Liver (tissue), 9 donors: ENCODE measurements around the gene SLC44A1. TPM values are rescaled to one million over a fixed set of nuclear protein-coding genes. Genes with fewer than 3 reads are reported as not detected.

ENCODE experiments used
- DNase-seq: peaks from one replicate; pipeline ENCODE4 v3.0.0-alpha.2; 2017; ENCODE audit warnings: low spot score
- H3K27ac ChIP-seq, 2 donors: one replicate each; pipeline ENCODE4 v1.7.0; 2013; ENCODE audit warnings: inconsistent platforms in 2 of 2, low read length in 2 of 2, control low read depth in 1 of 2, low read depth in 1 of 2, mild to moderate bottlenecking in 1 of 2
- H3K27me3 ChIP-seq, 4 donors: one replicate each; pipeline versions ENCODE4 v1.6.1 to v1.7.0; 2013; ENCODE audit warnings: low read length in 3 of 4, inconsistent platforms in 1 of 4, mild to moderate bottlenecking in 1 of 4, moderate library complexity in 1 of 4; ENCODE audit not compliant: control insufficient read depth in 4 of 4, insufficient read depth in 4 of 4
- H3K36me3 ChIP-seq, 4 donors: one replicate each; pipeline versions ENCODE4 v1.6.1 to v1.7.0; 2013; ENCODE audit warnings: low read length in 3 of 4, mild to moderate bottlenecking in 3 of 4, low read depth in 1 of 4, moderate library complexity in 1 of 4; ENCODE audit not compliant: control insufficient read depth in 4 of 4, insufficient read depth in 3 of 4
- H3K4me1 ChIP-seq, 4 donors: one replicate each; pipeline versions ENCODE4 v1.6.1 to v1.7.0; 2013; ENCODE audit warnings: low read length in 3 of 4, mild to moderate bottlenecking in 3 of 4, moderate library complexity in 1 of 4; ENCODE audit not compliant: control insufficient read depth in 4 of 4, insufficient read depth in 4 of 4
- H3K4me3 ChIP-seq, 3 donors: one replicate each; pipeline versions ENCODE4 v1.6.1 to v1.7.0; 2013; ENCODE audit warnings: low read length in 3 of 3, control low read depth in 1 of 3, low read depth in 1 of 3, mild to moderate bottlenecking in 1 of 3
- H3K9ac ChIP-seq, 2 donors: one replicate each; pipeline ENCODE4 v1.7.0; 2013; ENCODE audit warnings: low read length in 2 of 2, mild to moderate bottlenecking in 2 of 2, moderate library complexity in 2 of 2, control low read depth in 1 of 2, low read depth in 1 of 2
- H3K9me3 ChIP-seq, 4 donors: one replicate each; pipeline versions ENCODE4 v1.6.1 to v1.7.0; 2013; ENCODE audit warnings: low read length in 3 of 4; ENCODE audit not compliant: control insufficient read depth in 4 of 4
- EGR1 ChIP-seq, 2 donors: IDR thresholded peaks; 2 replicates each; pipeline ENCODE4 v1.6.1; 2016 to 2018; ENCODE audit warnings: antibody characterized with exemption in 2 of 2, low read depth in 2 of 2
- FOXA1 ChIP-seq: IDR thresholded peaks from 2 replicates; pipeline ENCODE4 v1.6.1; 2016; ENCODE audit warnings: antibody characterized with exemption
- FOXA2 ChIP-seq: IDR thresholded peaks from 2 replicates; pipeline ENCODE4 v1.6.1; 2016; ENCODE audit warnings: antibody characterized with exemption
- GABPA ChIP-seq, 2 donors: IDR thresholded peaks in 1 of 2; conservative IDR thresholded peaks in 1 of 2; 2 replicates each; pipeline ENCODE4 v1.6.1; 2016; ENCODE audit warnings: antibody characterized with exemption in 2 of 2, mild to moderate bottlenecking in 1 of 2, moderate library complexity in 1 of 2
- HNF4A ChIP-seq, 2 donors: conservative IDR thresholded peaks; 2 replicates each; pipeline ENCODE4 v1.6.1; 2016; ENCODE audit warnings: antibody characterized with exemption in 2 of 2, mild to moderate bottlenecking in 2 of 2
- HNF4G ChIP-seq: IDR thresholded peaks from 2 replicates; pipeline ENCODE4 v1.6.1; 2016; ENCODE audit warnings: antibody characterized with exemption
- JUND ChIP-seq, 2 donors: IDR thresholded peaks; 2 replicates each; pipeline ENCODE4 v1.6.1; 2016; ENCODE audit warnings: antibody characterized with exemption in 2 of 2
- NR2F2 ChIP-seq: IDR thresholded peaks from 2 replicates; pipeline ENCODE4 v1.6.1; 2016; ENCODE audit warnings: antibody characterized with exemption
- RAD21 ChIP-seq, 2 donors: IDR thresholded peaks; 2 replicates each; pipeline ENCODE4 v1.6.1; 2016; ENCODE audit warnings: antibody characterized with exemption in 2 of 2, mild to moderate bottlenecking in 2 of 2
- RXRA ChIP-seq, 2 donors: IDR thresholded peaks; 2 replicates each; pipeline ENCODE4 v1.6.1; 2017 to 2018; ENCODE audit warnings: antibody characterized with exemption in 2 of 2, mild to moderate bottlenecking in 1 of 2
- SP1 ChIP-seq: IDR thresholded peaks from 2 replicates; pipeline ENCODE4 v1.6.1; 2018; ENCODE audit warnings: antibody characterized with exemption, mild to moderate bottlenecking
- YY1 ChIP-seq: IDR thresholded peaks from 2 replicates; pipeline ENCODE4 v1.6.1; 2016; ENCODE audit warnings: antibody characterized with exemption, mild to moderate bottlenecking
- WGBS: extraction: QIAGEN DNeasy Blood & Tissue Kit; methylation state at CpG from one replicate; pipeline ENCODE4 v1.1.7; 2013; 5-methylcytosine and 5-hydroxymethylcytosine counted together
- polyA plus RNA-seq, 2 donors: library from polyadenylated mRNA; stranded (reverse) in 1 of 2; unstranded in 1 of 2; fragments of 200-250 nt in 1 of 2; fragments of >200 nt in 1 of 2; fragmentation: Nextera tagmentation in 1 of 2; extraction: Ambion mirVana in 1 of 2; gene quantifications; one replicate each; pipeline versions ENCODE4 v1.2.1 to v1.2.3, GENCODE V29; 2013 to 2015
- total RNA-seq, 2 donors: library from RNA; depleted of rRNA; stranded (reverse); fragments of >200 nt; gene quantifications; one replicate each; pipeline ENCODE4 v1.2.3, GENCODE V29; 2014
- TF ChIP-seq, protein P1 (sequence below): fragments of 150-350 bp; IDR thresholded peaks from 2 replicates; pipeline ENCODE4 v1.5.1; 2017; ENCODE audit warnings: improper control_type of control experiment, low read depth, low read length; ENCODE audit not compliant: missing input control
- TF ChIP-seq, protein P2 (sequence below): IDR thresholded peaks from 2 replicates; pipeline ENCODE4 v1.6.1; 2016; ENCODE audit warnings: antibody characterized with exemption
- TF ChIP-seq, protein P3 (sequence below): IDR thresholded peaks from 2 replicates; pipeline ENCODE4 v1.6.1; 2016; ENCODE audit warnings: antibody characterized with exemption
- TF ChIP-seq, protein P4 (sequence below): IDR thresholded peaks from 2 replicates; pipeline ENCODE4 v1.6.1; 2016; ENCODE audit warnings: antibody characterized with exemption, mild to moderate bottlenecking
- donor health status: healthy.
- donor health status: healthy.
- donor health status: healthy.
- donor health status: healthy.
- donor health status: healthy.

The SLC44A1 gene
- total and polyA plus RNA-seq, 4 donors, result 18.1 to 73.1 (median 53.1) TPM

DNA sequence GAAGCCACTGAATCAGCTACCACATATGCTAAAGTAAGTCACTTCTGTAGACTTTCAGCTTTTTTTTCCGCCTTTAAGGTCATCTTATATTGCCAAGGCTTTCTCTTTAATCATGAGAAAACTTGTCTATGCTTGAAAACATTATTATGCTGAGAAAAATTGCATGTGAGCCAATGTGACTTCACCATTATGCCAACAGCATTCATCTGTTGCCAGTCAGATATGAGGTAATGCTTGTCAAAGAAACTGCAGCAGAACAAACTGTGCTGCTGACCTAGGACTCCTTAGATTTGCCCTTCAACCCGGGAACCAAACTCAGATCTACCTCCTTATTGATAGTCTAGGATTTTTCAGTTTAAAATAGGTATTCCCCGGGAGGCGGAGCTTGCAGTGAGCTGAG lies 34.3 kb downstream of the SLC44A1 start:
- WGBS, result 78% methylated on average over 4 of the region's 4 CpGs
- Histone ChIP-seq H3K27me3 (no peaks in the 10 kb centered on the region), H3K27ac (peak overlapping the region; percentile 14 to 35), H3K4me3 (no peak overlapping the region), H3K9ac (no peak overlapping the region), H3K4me1 (peaks cover 7 to 9% (median 8%) of the 10 kb centered on the region in 4 donors), H3K36me3 (no peaks in the 10 kb centered on the region), H3K9me3 (no peaks in the 10 kb centered on the region)
- TF ChIP-seq SP1 (no peak), JUND (IDR thresholded peaks at IDR 0.05) (peak in 1 of 2 donors; percentile 24), RXRA (IDR thresholded peaks at IDR 0.05) (peak in 1 of 2 donors; percentile 17), RAD21 (IDR thresholded peaks at IDR 0.05) (peak in 1 of 2 donors; percentile 9), HNF4G (no peak), HNF4A (conservative IDR thresholded peaks at IDR 0.05) (peak; percentile 23 to 51)
- DNase-seq, result no peak

DNA sequence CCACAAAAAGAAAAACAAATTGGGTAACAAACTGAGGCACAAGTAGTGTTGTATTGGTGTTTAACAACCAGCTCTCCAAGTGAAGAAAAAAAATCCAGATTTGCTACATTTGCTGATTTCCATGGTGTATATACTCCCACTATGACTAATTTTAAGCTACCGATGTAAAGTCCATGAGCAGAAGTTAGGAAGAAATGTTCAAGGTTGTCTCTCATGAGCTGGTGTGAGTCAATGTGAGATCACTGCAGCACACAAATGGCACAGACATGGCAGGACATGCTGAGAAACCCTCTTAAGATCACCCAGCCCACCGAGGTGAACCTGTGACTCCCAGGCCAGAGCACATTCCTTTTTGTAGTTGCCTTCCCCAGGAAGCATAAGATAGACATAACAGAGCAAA lies 36.2 kb downstream of the SLC44A1 start:
- Histone ChIP-seq H3K36me3 (no peaks in the 10 kb centered on the region), H3K9me3 (no peaks in the 10 kb centered on the region), H3K27me3 (no peaks in the 10 kb centered on the region), H3K27ac (no peak overlapping the region), H3K9ac (no peak overlapping the region), H3K4me3 (no peak overlapping the region), H3K4me1 (peaks cover 7 to 10% (median 8%) of the 10 kb centered on the region in 4 donors)
- TF ChIP-seq FOXA1 (no peak), JUND (IDR thresholded peaks at IDR 0.05) (no peak), EGR1 (IDR thresholded peaks at IDR 0.05; ENCODE audit: low read depth in 2 of 2) (no peak), HNF4A (conservative IDR thresholded peaks at IDR 0.05) (no peak), FOXA2 (no peak), GABPA (IDR thresholded peaks at IDR 0.05 in 1 of 2, conservative IDR thresholded peaks at IDR 0.05 in 1 of 2) (no peak), YY1 (no peak), RAD21 (IDR thresholded peaks at IDR 0.05) (no peak), SP1 (no peak)
- TF ChIP-seq, protein P1, sequence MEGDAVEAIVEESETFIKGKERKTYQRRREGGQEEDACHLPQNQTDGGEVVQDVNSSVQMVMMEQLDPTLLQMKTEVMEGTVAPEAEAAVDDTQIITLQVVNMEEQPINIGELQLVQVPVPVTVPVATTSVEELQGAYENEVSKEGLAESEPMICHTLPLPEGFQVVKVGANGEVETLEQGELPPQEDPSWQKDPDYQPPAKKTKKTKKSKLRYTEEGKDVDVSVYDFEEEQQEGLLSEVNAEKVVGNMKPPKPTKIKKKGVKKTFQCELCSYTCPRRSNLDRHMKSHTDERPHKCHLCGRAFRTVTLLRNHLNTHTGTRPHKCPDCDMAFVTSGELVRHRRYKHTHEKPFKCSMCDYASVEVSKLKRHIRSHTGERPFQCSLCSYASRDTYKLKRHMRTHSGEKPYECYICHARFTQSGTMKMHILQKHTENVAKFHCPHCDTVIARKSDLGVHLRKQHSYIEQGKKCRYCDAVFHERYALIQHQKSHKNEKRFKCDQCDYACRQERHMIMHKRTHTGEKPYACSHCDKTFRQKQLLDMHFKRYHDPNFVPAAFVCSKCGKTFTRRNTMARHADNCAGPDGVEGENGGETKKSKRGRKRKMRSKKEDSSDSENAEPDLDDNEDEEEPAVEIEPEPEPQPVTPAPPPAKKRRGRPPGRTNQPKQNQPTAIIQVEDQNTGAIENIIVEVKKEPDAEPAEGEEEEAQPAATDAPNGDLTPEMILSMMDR, result no peak
- TF ChIP-seq, protein P2, sequence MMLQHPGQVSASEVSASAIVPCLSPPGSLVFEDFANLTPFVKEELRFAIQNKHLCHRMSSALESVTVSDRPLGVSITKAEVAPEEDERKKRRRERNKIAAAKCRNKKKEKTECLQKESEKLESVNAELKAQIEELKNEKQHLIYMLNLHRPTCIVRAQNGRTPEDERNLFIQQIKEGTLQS, result no peak
- TF ChIP-seq, protein P3, sequence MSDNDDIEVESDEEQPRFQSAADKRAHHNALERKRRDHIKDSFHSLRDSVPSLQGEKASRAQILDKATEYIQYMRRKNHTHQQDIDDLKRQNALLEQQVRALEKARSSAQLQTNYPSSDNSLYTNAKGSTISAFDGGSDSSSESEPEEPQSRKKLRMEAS, result no peak
- DNase-seq, result no peak
- 95% methylated on average over 2 of the region's 2 CpGs for WGBS

- H3K36me3 ChIP-seq, result no peaks in the 10 kb centered on the region
- DNase-seq, result no peak
- TF ChIP-seq FOXA1 (no peak), GABPA (IDR thresholded peaks at IDR 0.05 in 1 of 2, conservative IDR thresholded peaks at IDR 0.05 in 1 of 2) (no peak), RXRA (IDR thresholded peaks at IDR 0.05) (no peak), JUND (IDR thresholded peaks at IDR 0.05) (no peak), RAD21 (IDR thresholded peaks at IDR 0.05) (no peak), NR2F2 (no peak), YY1 (no peak), EGR1 (IDR thresholded peaks at IDR 0.05; ENCODE audit: low read depth in 2 of 2) (no peak), HNF4A (conservative IDR thresholded peaks at IDR 0.05) (no peak)
- TF ChIP-seq, protein P2, result no peak
- TF ChIP-seq, protein P1, result no peak
- TF ChIP-seq, protein P4, sequence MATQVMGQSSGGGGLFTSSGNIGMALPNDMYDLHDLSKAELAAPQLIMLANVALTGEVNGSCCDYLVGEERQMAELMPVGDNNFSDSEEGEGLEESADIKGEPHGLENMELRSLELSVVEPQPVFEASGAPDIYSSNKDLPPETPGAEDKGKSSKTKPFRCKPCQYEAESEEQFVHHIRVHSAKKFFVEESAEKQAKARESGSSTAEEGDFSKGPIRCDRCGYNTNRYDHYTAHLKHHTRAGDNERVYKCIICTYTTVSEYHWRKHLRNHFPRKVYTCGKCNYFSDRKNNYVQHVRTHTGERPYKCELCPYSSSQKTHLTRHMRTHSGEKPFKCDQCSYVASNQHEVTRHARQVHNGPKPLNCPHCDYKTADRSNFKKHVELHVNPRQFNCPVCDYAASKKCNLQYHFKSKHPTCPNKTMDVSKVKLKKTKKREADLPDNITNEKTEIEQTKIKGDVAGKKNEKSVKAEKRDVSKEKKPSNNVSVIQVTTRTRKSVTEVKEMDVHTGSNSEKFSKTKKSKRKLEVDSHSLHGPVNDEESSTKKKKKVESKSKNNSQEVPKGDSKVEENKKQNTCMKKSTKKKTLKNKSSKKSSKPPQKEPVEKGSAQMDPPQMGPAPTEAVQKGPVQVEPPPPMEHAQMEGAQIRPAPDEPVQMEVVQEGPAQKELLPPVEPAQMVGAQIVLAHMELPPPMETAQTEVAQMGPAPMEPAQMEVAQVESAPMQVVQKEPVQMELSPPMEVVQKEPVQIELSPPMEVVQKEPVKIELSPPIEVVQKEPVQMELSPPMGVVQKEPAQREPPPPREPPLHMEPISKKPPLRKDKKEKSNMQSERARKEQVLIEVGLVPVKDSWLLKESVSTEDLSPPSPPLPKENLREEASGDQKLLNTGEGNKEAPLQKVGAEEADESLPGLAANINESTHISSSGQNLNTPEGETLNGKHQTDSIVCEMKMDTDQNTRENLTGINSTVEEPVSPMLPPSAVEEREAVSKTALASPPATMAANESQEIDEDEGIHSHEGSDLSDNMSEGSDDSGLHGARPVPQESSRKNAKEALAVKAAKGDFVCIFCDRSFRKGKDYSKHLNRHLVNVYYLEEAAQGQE, result no peak
- TF ChIP-seq, protein P3, result no peak
- H3K9ac ChIP-seq, result no peak overlapping the region
- H3K27ac ChIP-seq, result no peak overlapping the region
- 94% methylated on average over 4 of the region's 4 CpGs for WGBS
- H3K4me3 ChIP-seq, result no peak overlapping the region
- no peaks in the 10 kb centered on the region for H3K27me3 ChIP-seq
- H3K4me1 ChIP-seq, result peaks cover 7 to 10% (median 8%) of the 10 kb centered on the region in 4 donors
- H3K9me3 ChIP-seq, result no peaks in the 10 kb centered on the region
These were observed 36.8 kb downstream of the SLC44A1 start for GRCh38 chr9:105281272-105281671.
